Embryonic facial prominence (tissue), 1 donor: ENCODE results near the gene LLCFC1.

Experiments
- DNase-seq: peaks from one replicate; pipeline ENCODE4 v3.0.0-alpha.2; 2016; ENCODE audit errors: extremely low spot score

LLCFC1 gene

DNA sequence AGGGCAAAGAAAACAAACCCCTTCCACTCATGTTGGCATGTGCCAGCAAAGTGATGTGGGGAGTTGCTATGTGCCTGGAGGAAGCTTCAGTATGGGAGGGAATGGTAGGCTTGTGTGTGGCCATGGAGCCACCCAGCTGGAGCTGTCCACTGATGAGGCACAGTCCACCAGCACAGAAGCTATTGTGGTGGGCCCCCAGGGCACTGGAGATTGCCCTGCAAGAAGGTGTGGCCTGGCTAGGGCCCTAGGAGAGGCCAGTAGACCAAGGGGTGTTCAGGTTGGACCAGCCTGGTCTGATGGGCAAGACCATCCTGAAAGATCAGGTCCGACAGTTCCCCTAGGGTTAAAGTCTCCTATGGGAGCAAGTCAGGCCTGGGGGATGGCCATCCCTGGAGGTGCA lies 45.0 kb downstream of the LLCFC1 start:
- DNase-seq, result no peak
